NOMO-1 (cell line): ENCODE data around the gene OXER1.

Experiments used
- DNase-seq, 2 experiments: peaks; one replicate each; lab custom pipeline; 2025; ENCODE audit not compliant: unreplicated experiment in 2 of 2; lab: John Stamatoyannopoulos, UW

The OXER1 gene

DNA sequence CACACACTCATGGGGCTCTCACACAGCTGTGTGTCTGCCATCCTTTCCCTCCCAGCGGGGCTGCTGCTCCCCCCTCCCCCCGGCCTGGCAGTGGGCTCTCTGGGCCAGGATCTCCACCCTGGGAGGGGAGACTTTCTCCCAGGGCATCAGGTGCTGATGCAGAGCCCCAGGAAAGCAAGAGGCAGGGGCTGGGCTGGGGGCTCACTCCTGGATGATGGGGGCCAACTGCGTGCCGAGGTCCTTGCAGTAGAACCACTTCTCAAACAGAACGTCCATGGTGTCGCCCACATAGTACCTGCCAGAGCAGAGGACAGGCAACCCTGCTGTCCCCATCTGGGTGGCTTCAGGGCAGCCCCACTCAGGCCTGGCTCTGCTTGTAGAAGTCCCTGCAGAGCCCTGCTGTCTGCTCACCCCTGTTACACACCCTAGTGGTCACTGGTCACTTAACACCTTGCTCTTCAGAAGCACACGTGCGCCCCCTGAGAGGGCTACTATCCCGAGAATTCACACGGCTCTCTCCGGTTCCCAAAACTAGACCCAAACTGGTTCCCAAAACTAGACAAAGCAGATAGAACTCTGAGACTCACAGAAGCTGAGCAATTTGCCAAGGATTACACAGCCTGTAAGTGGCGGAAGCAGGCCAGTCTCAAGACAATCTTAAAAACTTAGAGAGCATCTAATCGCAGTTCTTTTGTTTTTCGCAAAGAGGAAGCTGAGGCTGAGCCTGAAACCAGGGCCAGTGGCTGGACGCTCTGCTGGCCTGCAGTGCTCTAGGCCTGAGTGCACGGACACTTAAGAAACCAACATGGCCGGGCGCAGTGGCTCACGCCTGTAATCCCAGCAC, 6.6 kb upstream of the OXER1 start:
- DNase-seq: peak; percentile 65 to 83

- DNase-seq: no peak
Measured at GRCh38 chr2:42769583-42770287, 5.8 kb upstream of the OXER1 start.

DNA sequence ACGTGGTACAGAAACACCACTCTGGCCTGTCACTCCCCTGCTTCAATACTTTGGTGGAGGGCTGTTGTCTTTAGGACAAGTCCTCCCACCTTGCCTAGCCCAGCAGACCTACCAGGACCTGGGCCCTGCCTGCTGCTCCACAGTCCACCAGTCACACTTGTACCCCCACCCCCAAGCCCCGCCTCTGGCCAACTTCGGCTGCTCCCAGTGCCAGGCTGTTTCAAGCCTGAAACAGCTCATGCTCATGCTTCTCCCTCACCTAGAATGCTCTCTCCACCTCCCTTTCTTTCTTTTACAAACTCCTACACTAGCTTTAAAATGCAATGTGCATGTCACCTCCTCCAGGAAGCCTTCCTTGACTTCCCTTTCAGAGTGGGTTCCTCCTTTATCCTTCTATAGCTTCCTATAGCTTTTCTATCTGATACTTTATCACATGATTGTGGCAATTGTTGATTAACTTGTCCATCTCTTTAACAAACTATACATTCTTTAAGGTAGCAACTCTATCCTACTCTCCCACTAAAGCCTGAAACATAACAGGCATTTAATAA, 4.8 kb upstream of the OXER1 start:
- no peak for DNase-seq

- no peak for DNase-seq
Measured at GRCh38 chr2:42767899-42768705, 4.2 kb upstream of the OXER1 start.

GRCh38 chr2:42767080-42767898, 3.4 kb upstream of the OXER1 start:
- no peak for DNase-seq

GRCh38 chr2:42765686-42766085, 1.8 kb upstream of the OXER1 start:
- no peak for DNase-seq

- no peak for DNase-seq
Measured at GRCh38 chr2:42764901-42765300, 966 bp upstream of the OXER1 start.

GRCh38 chr2:42762823-42763804, 821 bp downstream of the OXER1 start:
- no peak for DNase-seq

DNA sequence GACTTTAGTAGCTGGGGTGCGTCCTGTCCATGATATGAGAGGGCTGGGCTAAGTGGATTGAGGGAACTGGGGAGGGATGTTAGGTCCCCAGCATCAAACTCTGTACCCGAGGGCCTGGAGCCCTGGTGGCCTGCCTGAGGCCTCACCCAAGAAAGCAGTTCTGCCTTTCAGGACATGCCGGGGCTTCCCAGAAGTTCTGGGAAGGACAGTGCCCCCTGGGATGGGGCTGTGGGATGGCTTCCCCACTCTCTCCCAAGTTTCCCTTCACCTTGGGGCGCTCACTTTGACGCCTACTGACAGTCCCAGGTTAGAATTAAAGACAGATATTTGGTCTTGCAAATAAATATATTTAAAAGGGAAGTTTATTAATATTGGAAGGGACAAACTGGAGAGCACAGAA, 1.8 kb downstream of the OXER1 start:
- DNase-seq: no peak

- DNase-seq: no peak
Measured at GRCh38 chr2:42761554-42761953, 2.4 kb downstream of the OXER1 start.

DNA sequence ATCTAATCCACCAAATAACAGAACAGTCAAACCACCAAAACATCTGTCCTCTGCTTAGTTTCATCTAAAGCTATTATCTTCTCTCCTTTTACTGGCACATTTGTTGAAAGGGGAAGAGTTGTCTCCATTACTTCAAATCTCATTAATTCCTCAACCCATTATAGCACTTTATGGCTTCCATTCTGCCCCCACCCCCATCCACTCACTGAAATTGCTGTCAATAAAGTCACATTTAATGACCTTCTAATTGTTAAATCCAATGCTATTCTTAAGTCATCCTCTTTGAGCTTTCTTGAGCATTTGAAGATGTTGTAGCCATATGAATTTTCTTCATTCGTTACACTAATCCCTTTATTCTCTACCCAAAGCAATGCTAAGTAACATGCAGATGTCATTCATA, 5.2 kb downstream of the OXER1 start:
- no peak for DNase-seq

DNA sequence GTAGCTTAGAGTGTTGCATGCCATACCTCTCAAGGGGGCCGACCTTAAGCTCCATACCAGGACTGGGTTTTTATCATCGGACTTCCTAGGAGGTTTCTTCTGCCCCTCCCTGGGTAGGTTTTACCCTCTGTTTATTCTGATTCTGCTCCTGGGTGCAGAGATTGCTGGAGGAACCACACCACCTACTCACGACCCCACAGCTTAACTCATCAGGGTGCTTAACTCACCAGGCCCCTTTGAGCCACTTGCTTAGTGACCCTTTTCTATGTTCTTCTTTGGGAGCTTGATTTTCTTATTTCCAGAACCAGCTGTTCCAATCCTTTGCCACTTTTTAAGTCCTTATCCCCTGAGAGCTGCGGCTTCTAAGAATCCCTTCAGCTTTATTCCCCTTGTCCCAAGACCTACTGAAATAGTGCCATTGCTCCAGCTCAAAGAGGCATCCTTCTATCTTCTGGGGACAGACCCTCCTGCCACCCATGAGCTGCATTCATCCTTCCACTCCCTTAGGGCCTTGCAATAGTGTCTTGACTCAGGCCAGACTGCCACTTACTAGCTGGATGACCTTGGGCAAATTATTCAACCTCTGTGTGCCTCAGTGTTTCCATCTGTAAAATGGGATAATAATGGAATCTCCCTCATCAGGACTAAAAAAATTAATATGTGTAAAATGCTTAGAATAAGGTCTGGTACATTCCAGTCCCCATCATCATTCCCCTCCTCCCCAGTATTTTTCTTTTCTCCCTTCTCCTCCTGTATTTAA, 5.8 kb downstream of the OXER1 start:
- DNase-seq: no peak

- DNase-seq: no peak
Measured at GRCh38 chr2:42756966-42757513, 6.9 kb downstream of the OXER1 start.

DNA sequence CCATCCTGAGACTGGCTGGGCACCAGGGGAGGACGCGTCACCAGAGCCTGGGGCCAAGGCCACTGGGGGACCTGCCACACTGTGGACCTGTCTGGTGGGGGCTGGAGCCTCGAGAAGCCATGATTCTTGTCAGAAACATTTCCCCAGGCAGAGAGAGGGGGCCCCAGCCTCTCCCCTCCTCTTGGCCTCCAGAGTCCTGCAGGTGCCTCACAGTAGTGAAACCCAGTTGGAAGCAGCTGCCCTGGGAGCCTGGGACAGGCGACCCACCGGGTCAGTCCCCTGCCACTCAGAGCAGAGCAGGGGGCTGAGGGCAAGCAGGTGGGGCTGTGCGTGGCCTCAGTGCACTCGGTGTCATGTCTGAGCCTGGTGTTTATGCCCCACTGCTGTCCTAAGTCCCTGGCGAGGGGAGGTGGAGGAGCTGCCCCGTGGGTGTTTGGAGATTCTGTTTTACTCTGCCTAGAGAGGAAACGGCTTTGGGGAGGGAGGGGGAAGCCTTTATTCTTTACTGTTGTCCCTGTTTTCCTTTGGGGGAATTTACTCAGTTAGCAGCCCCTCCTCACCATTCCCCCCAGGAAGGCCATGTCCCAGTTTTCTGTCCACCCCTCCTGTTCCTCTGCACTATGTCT, 7.7 kb downstream of the OXER1 start:
- DNase-seq: no peak

DNA sequence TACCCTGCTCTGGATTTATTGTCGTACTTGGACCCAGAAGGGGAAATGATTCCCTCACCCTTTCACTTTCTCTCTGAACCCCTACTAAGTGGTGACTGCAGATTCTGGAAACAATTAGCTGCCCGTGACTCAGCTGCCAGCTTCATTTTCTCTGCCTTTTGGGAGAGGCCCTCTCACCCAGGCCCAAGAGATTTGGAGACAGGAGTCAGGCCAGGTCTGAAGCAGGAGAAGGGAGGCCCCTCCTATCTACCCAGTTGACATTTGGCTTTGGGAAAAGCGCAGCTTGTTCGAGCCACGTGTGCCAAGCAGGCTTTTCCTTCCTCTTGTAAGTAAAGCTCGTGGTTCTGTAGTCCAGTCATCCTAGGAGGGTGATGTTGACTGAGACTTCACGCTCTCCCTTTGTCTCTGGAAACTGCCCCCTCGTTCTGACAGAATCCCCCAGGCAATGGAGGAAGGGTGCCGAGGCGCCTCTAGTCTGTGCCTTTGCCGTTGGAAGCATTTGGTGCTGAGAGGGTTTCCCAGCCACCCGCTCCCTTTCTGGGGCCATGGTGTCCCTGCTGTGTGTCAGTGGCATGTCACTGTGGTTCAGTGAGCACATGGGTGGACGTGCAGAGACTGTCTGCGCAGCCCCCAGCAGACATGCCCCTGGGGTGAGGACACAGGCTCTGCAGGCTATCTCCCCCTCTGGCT, 8.6 kb downstream of the OXER1 start:
- peak; percentile 33 to 77 for DNase-seq

DNA sequence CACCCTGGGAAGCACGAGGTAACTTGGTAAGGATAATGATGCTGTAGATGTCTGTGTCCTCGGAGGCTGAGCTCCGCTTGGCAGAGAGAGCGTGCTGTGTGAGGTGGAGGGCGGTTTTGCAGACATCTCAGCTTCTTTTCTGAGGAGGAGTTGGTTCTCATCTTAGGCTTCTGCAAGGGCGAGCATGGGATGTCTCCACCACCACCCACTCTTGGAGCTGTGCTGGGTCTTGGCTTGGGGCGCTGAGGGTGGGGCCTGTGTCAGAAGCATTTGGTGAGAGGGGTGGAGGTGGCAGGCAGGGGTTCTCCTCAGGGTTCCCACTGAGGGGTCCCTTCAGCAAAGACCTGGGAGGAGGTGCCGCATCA, 9.2 kb downstream of the OXER1 start:
- no peak for DNase-seq
